Loucy (cell line): ENCODE results near the gene SPEF2.

ENCODE experiments used
- CTCF ChIP-seq: fragments of 200-600 bp; sonication (generic); conservative IDR thresholded peaks from 2 replicates; pipeline ENCODE4 v1.5.1; 2014; ENCODE audit warnings: mild to moderate bottlenecking, antibody characterized with exemption, low read length
- EZH2phosphoT487 ChIP-seq: fragments of 200-600 bp; IDR thresholded peaks from 2 replicates; pipeline ENCODE4 v1.6.1; 2018; ENCODE audit warnings: antibody characterized with exemption, mild to moderate bottlenecking, moderate library complexity, borderline replicate concordance

GRCh38 chr5:35832762-35833161 lies 215.1 kb downstream of the SPEF2 start:
- TF ChIP-seq CTCF (no peak), EZH2phosphoT487 (no peak)
